Pancreas (tissue), 10 donors: Measurements from ENCODE around the gene R3HDM1. TPM values are rescaled to one million over a fixed set of nuclear protein-coding genes. Genes with fewer than 3 reads are reported as not detected.

ENCODE experiments used
- ATAC-seq, 4 donors: fragments of 200-7000 bp; cut with Tn5 transposase; one replicate each; pipeline versions ENCODE4 v1.8.0 to v1.9.1; 2020; ENCODE audit warnings: mild to moderate bottlenecking in 4 of 4, moderate library complexity in 4 of 4
- DNase-seq, 6 donors: peaks; one replicate each; pipeline ENCODE4 v3.0.0-alpha.2; 2020
- FAIRE-seq: peaks from 2 replicates; lab custom pipeline; 2012; peaks lifted over from hg19 to GRCh38; lab: Jason Lieb, UNC
- H3K27ac ChIP-seq, 4 donors: fragments of 200-600 bp; sonication (generic); 1 replicate in 3 of 4; 2 replicates in 1 of 4; pipeline versions ENCODE4 v1.5.0 to v1.8.0; 2020
- H3K27me3 ChIP-seq, 4 donors: fragments of 200-600 bp; one replicate each; pipeline ENCODE4 v1.8.0; 2021
- H3K36me3 ChIP-seq, 3 donors: fragments of 200-600 bp; sonication (generic) in 1 of 3; one replicate each; pipeline versions ENCODE4 v1.5.0 to v1.8.0; 2020 to 2021
- H3K4me1 ChIP-seq, 3 donors: fragments of 200-600 bp; one replicate each; pipeline ENCODE4 v1.8.0; 2021
- H3K4me3 ChIP-seq, 4 donors: fragments of 200-600 bp; sonication (generic) in 2 of 4; one replicate each; pipeline versions ENCODE4 v1.5.0 to v1.8.0; 2020 to 2021
- H3K9me3 ChIP-seq, 4 donors: fragments of 200-600 bp; one replicate each; pipeline ENCODE4 v1.8.0; 2021
- CTCF ChIP-seq, 4 donors: fragments of 200-600 bp; sonication (generic) in 3 of 4; IDR thresholded peaks; one replicate each; pipeline versions ENCODE4 v1.5.0 to v1.8.0; 2021; ENCODE audit warnings: antibody characterized with exemption in 4 of 4
- WGBS, 2 donors: extraction: QIAGEN DNeasy Blood & Tissue Kit; methylation state at CpG; one replicate each; pipeline ENCODE4 v1.1.7; 2013; 5-methylcytosine and 5-hydroxymethylcytosine counted together
- intact Hi-C, 3 donors: fragments of 100-400 bp; cut with DNase I; formaldehyde crosslinking; loops; one replicate each; pipeline versions ENCODE4 v1.11.1 to v1.14.2; 2022
- polyA plus RNA-seq, 2 donors: library from polyadenylated mRNA; stranded (reverse); fragments of 200-250 nt; gene quantifications; one replicate each; pipeline ENCODE4 v1.2.3, GENCODE V29; 2013
- total RNA-seq, 6 donors: library from RNA; stranded (reverse); fragmentation: NEBNext Ultra II Directional in 4 of 6; extraction: Animal tissue kit (Norgen Biotek cat#: 25700) in 4 of 6; gene quantifications; one replicate each; pipeline versions ENCODE4 v1.2.1 to v1.2.4, GENCODE V29; 2021 to 2023
- donor health status: healthy with polysubstance abuse.
- donor health status: DM: no; HTN: no; CAD: no; lungs with moderate emphysema.
- donor health status: DM: no; HTN: no; CAD: no.
- donor health status: control.
- donor health status: control.
- donor health status: Bipolar disorder and iron deficiency.
- donor health status: DM: yes; HTN: yes; CAD: no.
- donor health status: DM: no; HTN: no; CAD: no.
- donor health status: DM: no; HTN: no; CAD: no.
- donor health status: DM: yes; HTN: yes; CAD: no.

The R3HDM1 gene
- total and polyA plus RNA-seq, 8 donors: 6.8 to 16.0 (median 10.9) TPM

DNA sequence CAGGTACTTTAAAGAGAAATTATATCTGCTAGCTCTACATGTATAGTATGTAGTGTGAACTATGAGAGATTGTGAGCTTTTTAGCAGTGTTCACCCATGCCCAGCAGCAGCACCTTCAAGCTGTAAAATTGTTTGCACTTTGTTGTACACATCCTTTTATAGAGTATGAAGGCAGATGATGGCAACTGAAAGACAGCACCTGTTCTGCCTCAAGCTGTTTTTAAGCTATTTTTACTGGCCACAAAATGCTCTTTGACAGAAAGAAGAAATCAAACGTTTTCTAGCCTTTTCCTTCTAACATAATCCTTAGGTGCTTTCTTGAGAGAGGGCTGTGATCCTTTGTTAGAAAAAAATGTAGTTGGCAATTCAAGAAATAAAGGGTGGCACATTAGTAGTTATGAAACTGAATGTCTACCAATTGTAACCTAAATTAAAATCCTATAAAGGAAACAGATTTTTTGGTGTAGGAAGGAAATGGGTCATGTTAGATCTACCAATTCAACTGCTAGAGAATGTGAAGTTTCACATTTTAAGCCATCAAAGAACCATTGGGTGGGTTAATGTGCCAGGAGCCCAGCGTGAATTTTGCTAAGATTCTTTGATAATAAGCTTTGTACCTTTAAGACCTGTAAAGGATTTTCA lies 59.5 kb downstream of the R3HDM1 start:
- DNase-seq: no peak
- TF ChIP-seq CTCF (IDR thresholded peaks at IDR 0.05): no peak
- 64 to 67% methylated on average over 2 of the region's 2 CpGs for WGBS, 2 donors

DNA sequence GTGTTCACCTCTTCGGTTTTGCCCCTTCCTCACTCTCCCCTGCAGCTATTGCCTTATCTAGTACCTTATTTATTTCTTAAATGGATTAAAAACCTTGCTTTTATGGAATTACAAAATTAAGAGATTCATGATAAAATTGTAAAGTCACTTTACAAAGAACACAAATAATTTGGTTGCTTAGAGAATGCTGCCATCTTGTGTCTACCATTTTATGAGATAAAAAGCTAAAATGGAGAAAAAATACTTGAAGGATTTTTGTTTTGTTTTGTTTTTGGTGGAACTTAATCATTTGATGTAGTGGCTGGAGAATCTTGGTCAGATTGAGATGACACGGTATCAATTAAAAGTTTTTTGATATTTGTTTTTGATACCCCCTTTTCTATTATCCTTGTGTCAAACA lies 69.6 kb downstream of the R3HDM1 start:
- FAIRE-seq (no peak), DNase-seq (no peak), ATAC-seq (no peak)
- Histone ChIP-seq H3K4me1 (no peaks in the 10 kb centered on the region), H3K27me3 (no peaks in the 10 kb centered on the region), H3K27ac (no peak overlapping the region), H3K36me3 (peaks cover 0 to 16% (median 0%) of the 10 kb centered on the region in 3 donors), H3K4me3 (no peak overlapping the region), H3K9me3 (no peaks in the 10 kb centered on the region)
- no peak for TF ChIP-seq CTCF (IDR thresholded peaks at IDR 0.05)
- intact Hi-C loops: no loop called here
- WGBS, 2 donors: 89 to 91% methylated on average over 2 of the region's 2 CpGs

More for the DNA sequence above, 59.5 kb downstream of the R3HDM1 start:
- H3K9me3 ChIP-seq: no peaks in the 10 kb centered on the region
- no peak for FAIRE-seq
- no peaks in the 10 kb centered on the region for H3K27me3 ChIP-seq
- H3K4me3 ChIP-seq: no peak overlapping the region
- H3K36me3 ChIP-seq: no peaks in the 10 kb centered on the region
- H3K4me1 ChIP-seq: no peaks in the 10 kb centered on the region
- intact Hi-C loops: no loop called here
- no peak for ATAC-seq
- H3K27ac ChIP-seq: no peak overlapping the region

DNA sequence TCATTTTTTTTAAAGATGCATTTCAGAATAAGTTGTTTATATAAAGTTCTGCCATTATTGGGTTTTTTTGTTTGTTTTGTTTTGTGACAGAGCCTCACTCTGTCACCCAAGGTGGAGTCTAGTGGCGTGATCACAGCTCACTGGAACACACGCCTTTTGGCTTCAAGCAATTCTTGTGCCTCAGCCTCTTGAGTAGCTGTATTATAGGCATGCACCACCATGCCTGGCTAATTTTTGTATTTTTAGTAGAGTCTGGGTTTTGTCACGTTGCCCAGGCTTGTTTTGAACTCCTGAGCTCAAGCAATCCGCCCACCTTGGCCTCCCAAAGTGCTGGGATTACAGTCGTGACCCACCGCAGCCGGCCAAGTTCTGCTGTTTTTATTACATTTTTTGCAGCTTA lies 72.3 kb downstream of the R3HDM1 start:
- FAIRE-seq (no peak), DNase-seq (no peak), ATAC-seq (no peak)
- Histone ChIP-seq H3K4me3 (no peak overlapping the region), H3K4me1 (no peaks in the 10 kb centered on the region), H3K27me3 (no peaks in the 10 kb centered on the region), H3K9me3 (no peaks in the 10 kb centered on the region), H3K27ac (no peak overlapping the region), H3K36me3 (peaks cover 0 to 16% (median 0%) of the 10 kb centered on the region in 3 donors)
- intact Hi-C loops: no loop called here
- 91 to 92% methylated on average over 7 of the region's 7 CpGs for whole genome bisulfite sequencing, 2 donors
- no peak for TF ChIP-seq CTCF (IDR thresholded peaks at IDR 0.05)

DNA sequence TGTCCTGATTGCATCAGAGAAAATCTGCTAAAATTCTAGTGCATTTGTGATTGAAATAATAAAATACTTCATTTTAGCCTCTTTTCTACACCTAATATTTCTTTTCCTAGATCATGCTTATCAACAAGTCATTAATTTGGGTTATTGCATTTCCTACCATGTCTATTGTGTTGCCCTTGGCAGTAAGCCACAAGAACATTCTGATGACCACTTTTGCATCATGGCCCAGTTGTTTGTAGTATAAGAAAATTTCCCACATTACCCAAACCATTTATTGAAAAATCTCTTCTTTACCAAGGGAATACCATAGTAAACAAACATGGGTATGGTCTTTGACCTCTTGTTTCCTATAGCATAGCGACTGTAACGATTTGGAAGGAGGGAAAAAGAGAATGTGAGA lies 76.3 kb downstream of the R3HDM1 start:
- H3K4me1 ChIP-seq: no peaks in the 10 kb centered on the region
- DNase-seq (no peak), FAIRE-seq (no peak), ATAC-seq (no peak)
- no peak for TF ChIP-seq CTCF (IDR thresholded peaks at IDR 0.05)
- H3K36me3 ChIP-seq: peaks cover 0 to 15% (median 0%) of the 10 kb centered on the region in 3 donors
- no peaks in the 10 kb centered on the region for H3K27me3 ChIP-seq
- H3K4me3 ChIP-seq: no peak overlapping the region
- 94 to 95% methylated on average over 2 of the region's 2 CpGs for WGBS, 2 donors
- H3K9me3 ChIP-seq: no peaks in the 10 kb centered on the region
- intact Hi-C loops: no loop called here
- H3K27ac ChIP-seq: no peak overlapping the region

DNA sequence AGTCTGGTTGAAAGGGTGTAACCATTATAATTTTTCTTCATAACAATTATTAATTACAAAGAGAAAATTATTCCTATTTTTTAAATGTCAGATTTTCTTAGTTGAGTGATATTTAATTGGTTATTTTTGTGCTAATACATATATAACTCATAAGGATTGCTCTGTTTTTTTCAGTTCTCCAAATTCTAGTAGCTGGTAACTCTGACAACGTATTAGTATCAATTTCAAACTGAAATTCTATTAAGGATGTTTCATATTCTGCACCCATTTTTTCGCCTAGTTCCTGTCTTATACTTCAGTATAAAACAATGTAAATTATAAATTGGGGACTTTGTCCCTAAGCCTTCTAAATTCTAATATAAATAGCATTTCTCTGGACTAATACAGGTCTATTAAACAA lies 81.0 kb downstream of the R3HDM1 start:
- Histone ChIP-seq H3K4me3 (no peak overlapping the region), H3K27me3 (no peaks in the 10 kb centered on the region), H3K4me1 (no peaks in the 10 kb centered on the region), H3K9me3 (no peaks in the 10 kb centered on the region), H3K36me3 (no peaks in the 10 kb centered on the region), H3K27ac (no peak overlapping the region)
- no peak for ATAC-seq
- intact Hi-C loops: no loop called here
- TF ChIP-seq CTCF (IDR thresholded peaks at IDR 0.05): no peak
- no peak for DNase-seq
- FAIRE-seq: peak; percentile 5
- 97% methylated on average over 2 of the region's 2 CpGs for WGBS, 2 donors
